ENCODE data around the gene CGA.

Gene CGA

DNA sequence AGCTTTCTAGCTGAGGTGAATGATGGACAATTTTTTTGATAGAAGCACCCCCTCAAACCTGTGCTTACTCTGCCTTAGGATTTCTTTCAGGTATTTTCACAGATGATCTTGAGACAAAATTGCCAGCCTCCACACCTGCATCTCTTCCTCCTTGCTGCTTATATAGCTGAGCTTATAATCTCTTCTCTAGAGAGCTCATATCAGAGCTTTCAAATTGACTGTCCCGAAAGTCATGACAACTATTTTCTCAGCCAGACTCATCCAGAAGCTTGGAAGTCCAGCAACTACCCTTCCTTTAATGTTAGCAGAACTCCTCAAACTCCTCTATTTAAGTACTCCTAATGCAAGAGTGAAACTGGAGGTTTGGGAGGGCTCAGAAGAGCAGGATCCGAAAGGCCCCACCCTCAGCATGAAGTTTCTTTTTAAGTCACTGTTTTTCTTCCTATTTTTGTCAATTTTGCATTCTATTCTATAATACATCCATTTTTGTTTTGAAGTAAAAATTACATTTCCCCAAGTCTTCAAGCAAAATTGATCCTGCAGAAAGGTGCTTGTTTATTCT lies 12.7 kb downstream of the CGA start:
- DNase-seq, result no peak

DNA sequence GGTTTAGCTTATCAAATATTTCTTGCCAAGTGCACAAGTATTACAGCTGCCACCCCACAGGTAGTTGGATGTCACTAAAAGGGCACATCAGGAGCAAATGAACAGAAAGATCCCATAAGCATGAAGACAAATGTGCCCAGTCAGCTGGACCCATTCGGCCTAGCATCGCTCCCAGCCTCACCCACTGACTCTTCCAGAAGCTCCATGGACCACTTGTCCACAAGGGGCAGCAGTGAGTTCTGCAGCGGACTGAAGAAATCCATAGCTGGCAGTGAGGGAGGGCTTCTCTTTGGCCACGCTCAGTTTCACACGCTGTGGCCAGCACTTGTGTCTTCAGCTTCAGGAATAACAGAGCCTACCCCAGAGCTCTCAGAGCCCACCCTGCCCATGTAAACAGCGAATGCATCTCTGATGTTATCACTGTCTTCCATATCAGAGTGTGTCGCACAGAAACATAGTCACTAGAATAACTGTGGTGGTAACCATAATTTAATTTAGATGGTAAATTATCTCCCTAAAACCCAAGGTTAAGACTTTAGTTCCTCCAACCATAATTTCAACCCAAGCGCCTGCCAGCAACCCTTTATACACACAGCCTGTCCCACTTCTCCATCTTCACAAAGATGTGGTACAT lies 15.8 kb downstream of the CGA start:
- DNase-seq, result peak; percentile 64

DNA sequence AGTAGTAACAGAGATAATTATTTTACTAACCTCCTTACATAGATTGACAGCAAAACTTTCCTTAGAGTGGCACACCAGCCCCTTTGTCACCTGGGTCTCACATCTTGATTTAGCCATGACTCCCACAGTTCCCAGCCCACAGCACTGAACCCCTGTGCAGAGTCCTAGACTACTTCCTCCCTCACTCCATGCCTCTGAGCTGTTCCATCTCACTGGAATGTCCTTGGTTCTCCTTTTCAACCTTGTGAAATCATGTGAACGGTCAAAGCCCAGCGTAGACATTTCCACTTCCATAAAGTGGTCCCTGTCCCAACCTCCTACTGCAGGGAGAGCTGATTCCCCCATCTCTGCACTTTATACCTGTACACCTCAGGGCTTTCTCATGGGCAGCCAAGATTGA lies 19.7 kb downstream of the CGA start:
- no peak for DNase-seq

DNA sequence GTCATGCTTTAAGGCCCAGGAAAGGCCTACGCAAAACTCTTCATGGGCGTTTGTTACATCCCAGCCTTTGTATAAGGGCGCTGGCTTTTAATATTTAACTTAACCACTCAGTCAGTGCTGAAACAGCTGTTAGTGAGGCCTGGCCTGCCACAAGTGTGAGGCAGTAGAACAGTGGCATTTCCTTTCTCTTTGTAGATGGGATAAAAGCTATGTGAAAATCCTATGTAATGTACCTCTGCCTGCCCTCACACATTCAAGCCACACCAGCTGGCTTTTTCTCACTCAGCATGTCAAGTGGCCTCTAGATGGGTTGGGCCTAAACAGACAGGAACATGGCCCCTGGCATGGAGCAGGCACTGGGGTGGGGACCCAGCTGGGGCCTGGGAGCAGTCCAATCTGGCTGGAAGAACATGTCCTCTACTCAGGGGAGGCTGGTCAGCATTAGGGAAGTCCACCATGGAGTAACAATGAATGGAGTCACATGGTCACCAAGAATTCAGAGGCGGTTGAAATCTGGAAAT lies 20.7 kb downstream of the CGA start:
- no peak for DNase-seq

DNA sequence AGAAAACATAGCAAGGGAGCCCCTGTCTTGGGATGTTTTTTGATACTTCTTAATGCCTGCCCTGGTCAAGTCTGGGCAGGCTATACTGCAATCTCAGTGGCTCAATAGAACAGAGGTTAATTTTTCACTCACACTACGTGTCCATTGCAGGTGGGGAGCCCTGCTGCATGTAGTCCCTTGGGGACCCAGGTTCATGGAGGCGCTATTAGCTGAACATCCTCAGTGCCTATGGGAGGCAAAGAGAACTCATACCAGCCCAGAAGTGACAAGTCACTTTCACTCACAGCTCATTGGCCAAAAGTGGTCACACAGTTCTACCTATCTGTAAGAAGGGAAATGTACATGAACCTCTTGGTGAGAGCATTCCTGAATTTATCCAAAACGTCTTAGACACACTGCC lies 23.2 kb downstream of the CGA start:
- no peak for DNase-seq

DNA sequence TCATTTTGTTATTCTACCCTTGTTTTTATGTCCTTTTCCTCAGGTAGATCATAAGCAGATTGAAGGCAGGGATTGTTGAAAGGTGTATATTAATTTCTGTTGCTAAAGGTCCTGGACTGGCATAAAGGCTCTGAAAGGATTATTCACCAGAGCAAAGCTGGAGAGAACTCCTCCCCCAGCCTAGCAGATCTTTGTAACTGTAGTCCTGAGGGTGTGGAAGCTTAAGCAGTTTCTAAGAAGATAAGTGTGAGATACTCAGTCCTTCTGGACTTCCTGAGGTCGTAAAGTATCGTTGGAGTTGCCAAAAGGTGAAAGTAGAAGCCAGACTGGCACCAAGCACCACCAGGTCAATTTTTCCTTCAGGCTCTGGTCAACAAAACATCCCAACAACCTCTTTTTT lies 24.2 kb downstream of the CGA start:
- DNase-seq, result no peak

DNA sequence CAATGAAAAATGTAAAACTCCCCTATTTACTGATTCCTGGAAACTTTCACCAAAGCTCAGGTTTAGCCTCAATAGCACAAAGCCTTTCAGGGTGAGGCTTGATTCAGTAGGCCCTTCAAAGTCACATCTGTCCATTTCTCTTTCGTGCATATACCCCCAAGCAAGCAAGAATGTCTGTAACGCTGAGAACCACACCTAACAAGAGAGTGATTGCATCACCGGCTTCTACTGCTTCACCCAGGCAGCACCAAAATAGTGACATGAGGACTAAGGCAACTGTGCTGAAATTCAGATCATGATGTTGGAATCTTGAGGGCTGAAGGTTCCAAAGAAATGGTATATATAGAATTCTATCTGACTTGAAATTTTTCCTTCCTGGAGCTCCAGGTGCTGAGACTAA lies 26.1 kb downstream of the CGA start:
- no peak for DNase-seq

DNA sequence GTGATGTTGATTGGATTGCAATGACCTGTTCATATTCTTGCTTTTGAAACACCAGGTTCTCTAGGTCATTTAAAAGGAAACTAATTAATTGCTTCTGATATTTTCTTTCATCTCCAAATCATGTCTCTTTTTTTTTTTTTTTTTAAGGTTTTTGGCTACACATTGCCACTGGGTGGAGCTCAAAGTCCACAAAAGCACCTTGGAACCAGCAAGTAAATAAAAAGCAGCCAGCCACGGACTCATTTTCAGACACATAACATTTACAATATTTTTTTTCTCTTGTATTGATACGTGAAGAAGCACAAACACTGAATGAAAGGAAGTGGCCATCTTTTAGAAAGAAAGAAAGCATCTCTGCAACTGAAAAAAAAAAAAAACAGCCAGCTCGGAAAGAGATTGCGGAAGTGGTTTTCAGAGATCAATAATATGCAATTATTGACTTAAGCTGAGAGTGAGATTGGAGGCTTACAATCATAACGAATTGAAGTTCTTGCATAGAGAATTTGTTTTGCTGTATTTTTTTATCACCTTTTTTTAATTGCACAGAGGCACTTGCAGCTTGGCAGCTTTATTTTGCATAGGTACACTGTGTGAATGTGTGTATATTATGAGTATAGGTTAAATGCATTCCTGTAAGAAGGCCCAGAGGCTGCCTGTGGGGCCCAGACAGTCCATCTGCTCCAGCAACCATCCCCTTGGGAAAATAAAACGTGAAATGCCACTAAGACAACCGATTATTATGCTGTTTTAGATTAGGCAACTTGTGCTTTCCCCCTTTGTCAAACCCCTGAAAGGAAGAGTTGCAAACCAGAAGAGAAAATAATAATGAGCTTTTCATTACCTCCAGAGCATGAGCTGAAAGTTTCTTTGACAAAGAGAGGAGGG lies 28.2 kb downstream of the CGA start:
- DNase-seq, result peak; percentile 40

DNA sequence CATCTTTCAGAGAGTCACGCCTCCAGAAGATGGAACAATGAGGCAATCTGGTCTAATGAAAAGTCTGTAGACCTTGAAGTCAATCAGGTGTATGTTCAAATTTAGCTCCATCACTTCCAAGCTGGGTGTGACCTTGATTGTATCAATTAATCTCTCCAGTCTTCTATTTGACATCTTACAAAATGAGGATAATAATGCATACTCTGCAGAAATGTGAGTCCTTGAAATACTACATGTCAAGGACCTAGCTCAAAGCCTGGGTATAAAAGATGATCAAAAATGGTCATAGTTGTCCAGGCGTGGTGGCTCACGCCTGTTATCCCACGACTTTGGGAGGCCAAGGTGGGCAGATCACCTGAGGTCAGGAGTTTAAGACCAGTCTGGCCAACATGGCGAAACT lies 29.8 kb downstream of the CGA start:
- no peak for DNase-seq

- DNase-seq, result no peak
Observed at GRCh38 chr6:87059943-87060342, 35.0 kb downstream of the CGA start.

GRCh38 chr6:87054143-87054833 lies 40.6 kb downstream of the CGA start:
- DNase-seq, result no peak

DNA sequence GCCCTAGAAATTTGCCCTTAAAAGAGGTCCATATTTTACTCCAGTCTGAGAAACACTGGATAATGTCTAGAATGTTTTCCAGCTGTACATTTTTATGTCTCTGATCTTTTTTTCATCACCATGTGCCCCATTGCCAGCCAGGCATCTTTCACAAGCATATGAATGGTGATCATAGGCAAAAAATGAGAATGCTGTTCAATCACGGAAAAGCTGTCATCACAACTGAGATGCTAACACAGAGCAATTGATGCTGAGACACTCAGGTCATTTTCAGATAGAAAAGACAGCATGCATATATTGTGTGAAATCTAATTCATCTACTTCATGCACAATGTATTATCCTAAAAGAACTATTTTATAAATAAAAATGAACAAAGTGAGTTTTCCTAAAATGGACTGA lies 41.6 kb downstream of the CGA start:
- no peak for DNase-seq

GRCh38 chr6:87049779-87050178 lies 45.1 kb downstream of the CGA start:
- DNase-seq, result no peak

DNA sequence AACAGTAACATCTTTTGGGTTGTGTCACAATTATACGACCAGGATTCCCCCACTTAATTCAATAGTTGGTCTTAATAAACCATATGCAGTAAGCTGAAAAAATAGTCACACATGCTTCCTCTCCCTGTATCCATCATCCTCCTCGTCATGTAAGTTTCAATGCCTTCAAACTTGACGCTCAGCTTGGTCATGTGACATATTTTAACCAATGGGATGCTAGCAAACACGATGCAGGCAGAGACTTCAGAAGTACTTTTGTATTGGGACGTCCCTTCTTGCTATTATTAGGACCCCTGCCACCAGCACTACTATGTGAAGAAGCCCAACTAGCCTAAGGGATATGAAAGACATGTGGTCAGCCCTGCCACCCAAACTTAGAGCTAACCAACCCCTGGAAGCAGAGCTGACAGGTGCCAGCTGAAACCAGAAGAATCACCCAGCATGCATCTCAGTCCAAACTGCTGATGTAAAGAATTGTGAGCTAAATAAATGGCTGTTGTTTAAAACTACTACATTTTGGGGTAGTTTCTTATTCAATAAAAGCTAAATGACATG lies 49.3 kb downstream of the CGA start:
- DNase-seq, result no peak

DNA sequence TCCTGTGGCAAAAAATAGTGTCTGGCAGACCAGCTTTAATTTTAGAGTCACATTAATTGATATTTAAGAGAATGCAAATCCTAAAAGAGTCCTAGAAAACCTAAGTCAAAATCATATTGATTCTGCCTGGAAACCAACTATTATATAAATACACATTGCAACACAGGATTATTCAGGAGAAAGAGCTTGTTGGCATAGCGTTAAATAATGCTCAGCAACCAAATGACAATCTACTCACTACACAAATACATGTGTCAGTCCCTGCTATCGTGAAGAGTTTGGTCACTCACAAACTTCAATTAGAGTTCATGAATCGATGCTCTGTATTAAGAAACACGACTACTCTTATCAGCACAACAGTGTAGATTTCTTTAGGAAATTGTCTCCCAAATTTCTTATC lies 54.2 kb downstream of the CGA start:
- DNase-seq, result no peak

All from RPMI8226 (cell line).